Endometrium (tissue), 2 donors: Measurements from ENCODE around the gene TOP2B.
A peak's percentile ranks its signal among the peaks of the same experiment; 100 is the strongest.

Experiments
- FAIRE-seq: peaks from 2 replicates; lab custom pipeline; 2012; peaks lifted over from hg19 to GRCh38; lab: Jason Lieb, UNC
- donor health status: control.
- donor health status: control.

The TOP2B gene

DNA sequence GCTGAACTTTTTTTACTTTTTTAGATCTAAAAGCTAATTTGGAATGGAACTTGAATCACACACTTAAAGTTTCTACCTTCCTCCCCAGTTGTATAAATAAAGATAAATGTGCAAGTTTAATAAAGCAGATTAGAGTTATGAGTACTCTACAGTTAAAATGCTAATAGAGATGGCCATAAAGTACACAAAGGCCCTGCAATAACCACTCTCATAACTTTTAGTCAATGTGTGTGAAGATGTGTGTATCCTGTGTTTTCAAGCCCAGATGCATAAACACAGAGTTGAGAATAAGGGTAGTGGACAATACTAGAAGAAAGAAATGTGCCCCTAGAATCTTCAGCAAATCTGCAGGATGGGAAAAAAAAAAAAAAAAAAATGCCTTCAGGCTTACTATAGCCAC, 45.3 kb downstream of the TOP2B start:
- FAIRE-seq, result no peak

DNA sequence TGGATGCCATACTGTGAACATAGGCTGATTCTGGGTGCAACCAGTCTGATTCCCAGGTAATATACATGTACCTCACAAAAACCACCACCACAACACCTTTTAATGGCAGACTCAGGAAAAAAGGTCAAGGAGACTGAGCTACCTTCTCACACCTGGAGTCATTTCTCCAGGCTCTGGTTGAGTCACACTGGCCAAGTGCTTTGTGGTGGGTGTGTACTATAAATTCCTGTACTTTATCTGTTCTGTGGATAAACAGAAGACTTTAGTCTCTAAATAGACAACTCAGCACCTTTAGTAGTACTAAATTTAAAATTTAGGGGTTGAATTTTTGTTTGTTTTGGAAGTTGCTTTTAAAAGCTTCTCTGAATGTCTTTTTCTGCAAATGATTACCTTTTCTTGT, 46.7 kb downstream of the TOP2B start:
- FAIRE-seq, result no peak

DNA sequence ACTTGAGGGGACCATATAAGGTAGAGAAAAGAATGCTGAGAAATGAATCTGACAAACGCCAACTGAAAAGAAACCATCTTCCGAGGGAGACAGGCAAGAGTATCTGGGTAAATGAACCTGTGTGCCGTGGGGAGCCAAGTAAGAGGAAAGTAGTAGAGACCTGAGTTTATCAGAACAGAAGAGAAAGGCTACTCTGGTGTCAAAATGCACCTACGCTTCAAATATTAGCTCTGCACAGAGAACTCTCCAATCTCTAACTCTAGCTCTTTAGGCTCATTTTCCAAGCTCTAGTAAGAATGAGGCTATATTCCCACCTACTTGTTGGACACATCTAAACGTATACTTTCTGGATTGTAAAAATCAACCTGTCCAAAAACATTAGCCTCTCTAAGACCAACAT, 53.5 kb downstream of the TOP2B start:
- no peak for FAIRE-seq

GRCh38 chr3:25610779-25611178, 53.9 kb downstream of the TOP2B start:
- FAIRE-seq, result no peak

- no peak for FAIRE-seq
Observed at GRCh38 chr3:25610167-25610566, 54.5 kb downstream of the TOP2B start.

GRCh38 chr3:25604107-25604805, 60.5 kb downstream of the TOP2B start:
- no peak for FAIRE-seq

GRCh38 chr3:25603703-25604102, 61.0 kb downstream of the TOP2B start:
- no peak for FAIRE-seq

- FAIRE-seq, result no peak
Observed at GRCh38 chr3:25597535-25598101, 67.1 kb downstream of the TOP2B start.

DNA sequence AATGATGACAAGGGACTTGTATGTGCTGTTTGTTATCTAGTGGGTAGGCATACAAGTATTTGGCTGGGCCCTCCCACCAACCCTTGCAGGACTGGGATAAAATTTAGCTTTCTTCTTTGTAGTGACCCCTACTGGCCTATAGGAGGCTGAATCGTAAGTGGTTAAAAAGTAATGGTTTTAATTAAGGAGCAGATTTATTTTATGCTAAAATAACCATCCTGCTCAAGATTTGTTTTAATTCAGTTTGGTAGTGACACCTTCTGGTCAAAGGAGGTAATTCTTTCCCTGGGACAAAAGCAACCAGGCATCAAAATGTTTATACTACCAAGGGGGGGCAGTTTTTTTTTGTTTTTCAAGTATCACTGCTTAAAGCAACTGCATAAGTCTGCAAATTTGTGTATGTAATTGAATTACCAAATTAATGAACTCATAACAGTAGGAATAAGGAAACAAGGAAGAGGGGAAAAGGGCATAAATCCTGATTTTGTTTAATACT, 70.7 kb downstream of the TOP2B start:
- peak; percentile 96 for FAIRE-seq

GRCh38 chr3:25593001-25593400, 71.7 kb downstream of the TOP2B start:
- no peak for FAIRE-seq

GRCh38 chr3:25592510-25592968, 72.2 kb downstream of the TOP2B start:
- no peak for FAIRE-seq

- no peak for FAIRE-seq
Observed at GRCh38 chr3:25589783-25590258, 74.9 kb downstream of the TOP2B start.

- FAIRE-seq, result no peak
Observed at GRCh38 chr3:25589104-25589782, 75.5 kb downstream of the TOP2B start.

- FAIRE-seq, result no peak
Observed at GRCh38 chr3:25588441-25589103, 76.1 kb downstream of the TOP2B start.

DNA sequence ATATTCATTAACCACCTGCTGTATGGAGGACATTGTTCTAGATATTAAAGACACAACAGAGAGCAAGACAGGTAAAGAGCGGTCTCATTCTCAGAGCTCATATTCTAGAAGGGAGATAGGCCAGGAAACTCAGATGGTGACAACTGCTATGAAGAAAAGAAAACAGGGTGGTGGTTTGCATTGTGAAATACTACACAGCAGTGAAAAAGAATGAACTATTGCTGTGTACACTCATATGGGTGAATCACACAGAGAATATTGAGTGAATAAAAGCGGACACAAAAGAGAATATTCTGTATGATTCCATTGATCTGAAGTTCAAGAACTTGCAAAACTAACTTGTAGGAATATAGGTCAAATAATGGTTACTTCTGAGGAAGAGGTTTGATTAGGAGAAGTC, 76.7 kb downstream of the TOP2B start:
- no peak for FAIRE-seq

DNA sequence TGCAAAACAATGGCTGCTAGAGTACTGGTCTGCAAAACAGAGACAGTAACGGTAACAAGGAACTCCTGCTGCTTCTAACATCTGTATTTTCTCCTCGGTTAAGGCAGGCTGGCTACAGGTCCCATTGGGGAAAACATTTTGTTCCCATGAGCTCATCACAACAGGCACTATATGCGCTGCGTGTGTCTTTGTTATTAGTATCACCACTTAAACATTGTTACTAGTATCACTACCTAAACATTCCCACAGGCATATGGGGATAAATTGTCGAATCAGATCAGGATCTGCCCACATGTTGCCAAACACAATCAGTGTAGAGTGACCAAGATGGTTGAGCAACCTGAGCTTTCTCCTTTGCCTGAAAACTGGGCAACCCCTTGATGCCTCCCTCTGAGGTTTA, 77.2 kb downstream of the TOP2B start:
- no peak for FAIRE-seq

DNA sequence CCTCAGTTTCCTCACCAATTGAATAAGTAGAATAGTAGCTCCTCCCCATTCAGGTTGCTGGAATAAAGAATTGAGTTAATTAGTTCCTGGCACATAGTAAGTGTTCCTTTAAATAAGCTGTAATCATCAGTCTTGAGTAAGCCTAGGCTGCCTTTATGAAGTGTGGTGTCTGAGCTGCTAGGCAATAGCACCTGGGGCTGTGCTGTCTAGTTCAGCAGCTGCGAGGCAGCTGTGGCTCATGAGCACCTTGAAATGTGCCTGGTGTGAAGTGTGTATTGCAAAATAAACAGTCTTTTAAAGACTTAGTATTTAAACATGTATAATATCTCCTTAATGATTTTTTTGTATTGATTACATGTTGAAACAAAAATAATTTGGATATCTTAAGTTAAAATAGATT, 77.6 kb downstream of the TOP2B start:
- no peak for FAIRE-seq

DNA sequence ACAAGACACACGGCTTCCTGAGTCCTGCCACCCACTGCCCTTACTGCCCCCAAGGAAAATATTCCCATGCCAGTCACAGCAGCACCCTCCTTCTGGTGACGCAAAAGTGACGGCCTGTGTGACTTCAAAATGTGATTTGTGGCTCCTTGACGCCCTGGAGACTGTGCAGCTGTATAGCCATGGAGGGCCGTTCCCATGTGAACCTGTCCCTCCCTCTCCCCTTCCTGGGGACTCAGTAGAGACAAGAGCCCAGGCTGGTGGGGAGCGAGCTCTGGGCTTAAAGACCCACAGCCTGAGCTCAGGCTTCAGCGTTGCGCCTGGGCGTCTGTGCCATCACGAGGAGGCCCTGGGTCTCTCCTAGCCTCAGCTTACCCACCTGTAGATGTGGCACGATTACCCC, 78.2 kb downstream of the TOP2B start:
- no peak for FAIRE-seq

DNA sequence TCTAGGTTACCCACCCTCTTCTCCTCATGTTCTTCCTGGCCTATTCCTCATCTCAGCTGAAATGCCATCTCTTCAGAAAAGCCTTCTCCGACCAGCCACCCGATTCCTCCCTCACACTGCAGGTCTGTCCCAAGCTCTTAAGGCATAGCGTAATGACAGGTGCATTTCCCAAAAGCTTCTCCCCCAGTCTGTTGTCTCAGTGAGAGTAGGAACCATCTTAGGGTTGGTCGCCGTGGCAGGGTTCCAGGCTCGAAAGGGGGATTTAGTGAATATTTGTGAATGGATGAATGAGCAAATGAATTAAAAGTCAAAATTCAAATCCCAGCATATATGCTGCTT, 78.6 kb downstream of the TOP2B start:
- FAIRE-seq, result no peak

GRCh38 chr3:25585361-25586166, 79.1 kb downstream of the TOP2B start:
- FAIRE-seq, result no peak

GRCh38 chr3:25584011-25584789, 80.5 kb downstream of the TOP2B start:
- FAIRE-seq, result no peak
